HepG2 (cell line): ENCODE results near the gene BEST2. TPM values are rescaled to one million over a fixed set of nuclear protein-coding genes. Genes with fewer than 3 reads are reported as not detected.

Source experiments
- ATF5 ChIP-seq: sonication (generic); formaldehyde crosslinking; IDR thresholded peaks from 2 replicates; pipeline ENCODE4 v1.4.0; 2020; ENCODE audit warnings: mild to moderate bottlenecking, low read depth, missing genetic modification reagents
- CAMTA2 ChIP-seq: sonication (generic); formaldehyde crosslinking; IDR thresholded peaks from 2 replicates; pipeline ENCODE4 v1.4.0; 2020; ENCODE audit warnings: mild to moderate bottlenecking, missing genetic modification reagents, borderline replicate concordance
- CREB1 ChIP-seq, 2 experiments: fragments of 450-650 bp in 1 of 2; IDR thresholded peaks; 2 replicates each; pipeline ENCODE4 v1.6.1; 2016 to 2017; ENCODE audit warnings: control low read depth in 1 of 2, mild to moderate bottlenecking in 1 of 2, missing compliant biosample characterization in 1 of 2, missing genetic modification characterization in 1 of 2
- CREM ChIP-seq, 2 experiments: sonication (generic) in 1 of 2; formaldehyde crosslinking in 1 of 2; IDR thresholded peaks; 2 replicates each; pipeline versions ENCODE4 v1.4.0 to v1.6.1; 2016 to 2020; ENCODE audit warnings: antibody characterized with exemption in 1 of 2, mild to moderate bottlenecking in 1 of 2, missing genetic modification reagents in 1 of 2
- DBP ChIP-seq: sonication (generic); formaldehyde crosslinking; IDR thresholded peaks from 2 replicates; pipeline ENCODE4 v1.4.0; 2020; ENCODE audit warnings: missing genetic modification reagents; ENCODE audit errors: not compliant biosample characterization
- FOSL2 ChIP-seq: sonication (generic); formaldehyde crosslinking; IDR thresholded peaks from 2 replicates; pipeline ENCODE4 v1.4.0; 2020; ENCODE audit warnings: missing genetic modification reagents
- KDM3A ChIP-seq: IDR thresholded peaks from 2 replicates; pipeline ENCODE4 v1.6.1; 2018; ENCODE audit warnings: low read depth, missing compliant biosample characterization
- MAX ChIP-seq: IDR thresholded peaks from 2 replicates; pipeline ENCODE4 v1.6.1; 2012; ENCODE audit warnings: inconsistent platforms
- PHF21A ChIP-seq: sonication (generic); formaldehyde crosslinking; IDR thresholded peaks from 2 replicates; pipeline ENCODE4 v1.5.0; 2020; ENCODE audit warnings: mild to moderate bottlenecking, missing genetic modification reagents
- POGZ ChIP-seq: sonication (generic); formaldehyde crosslinking; IDR thresholded peaks from 2 replicates; pipeline ENCODE4 v1.4.0; 2020; ENCODE audit warnings: mild to moderate bottlenecking, missing genetic modification reagents
- PRDM4 ChIP-seq: sonication (generic); formaldehyde crosslinking; IDR thresholded peaks from 2 replicates; pipeline ENCODE4 v1.9.0; 2021; ENCODE audit warnings: missing genetic modification reagents, borderline replicate concordance
- REL ChIP-seq: sonication (generic); formaldehyde crosslinking; conservative IDR thresholded peaks from 2 replicates; pipeline ENCODE4 v1.8.0; 2022; ENCODE audit warnings: mild to moderate bottlenecking, missing genetic modification reagents, moderate library complexity
- SIX1 ChIP-seq: sonication (generic); formaldehyde crosslinking; IDR thresholded peaks from 2 replicates; pipeline ENCODE4 v1.4.0; 2020; ENCODE audit warnings: missing genetic modification reagents, borderline replicate concordance
- SP2 ChIP-seq: sonication (generic); formaldehyde crosslinking; IDR thresholded peaks from 2 replicates; pipeline ENCODE4 v1.5.1; 2020; ENCODE audit warnings: mild to moderate bottlenecking, missing genetic modification reagents
- SP4 ChIP-seq: sonication (generic); formaldehyde crosslinking; IDR thresholded peaks from 2 replicates; pipeline ENCODE4 v1.8.1; 2023; ENCODE audit warnings: mild to moderate bottlenecking, missing genetic modification reagents
- ZFP62 ChIP-seq: sonication (generic); formaldehyde crosslinking; IDR thresholded peaks from 2 replicates; pipeline ENCODE4 v1.4.0; 2020; ENCODE audit warnings: missing genetic modification reagents
- ZNF343 ChIP-seq: sonication (generic); formaldehyde crosslinking; IDR thresholded peaks from 2 replicates; pipeline ENCODE4 v1.4.0; 2020; ENCODE audit warnings: mild to moderate bottlenecking, missing genetic modification reagents
- ZNF431 ChIP-seq: sonication (generic); formaldehyde crosslinking; IDR thresholded peaks from 2 replicates; pipeline ENCODE4 v1.9.0; 2022; ENCODE audit warnings: missing genetic modification reagents, low read depth, mild to moderate bottlenecking, borderline replicate concordance
- ZNF567 ChIP-seq: sonication (generic); formaldehyde crosslinking; IDR thresholded peaks from 2 replicates; pipeline ENCODE4 v1.8.1; 2023; ENCODE audit warnings: mild to moderate bottlenecking, missing genetic modification reagents, borderline replicate concordance
- ZNF678 ChIP-seq: sonication (generic); formaldehyde crosslinking; IDR thresholded peaks from 2 replicates; pipeline ENCODE4 v1.4.0; 2020; ENCODE audit warnings: mild to moderate bottlenecking, missing genetic modification reagents
- ZNF709 ChIP-seq: sonication (generic); formaldehyde crosslinking; IDR thresholded peaks from 2 replicates; pipeline ENCODE4 v1.5.0; 2020; ENCODE audit warnings: mild to moderate bottlenecking, missing genetic modification reagents
- polyA plus RNA-seq, 8 experiments: library from polyadenylated mRNA; depleted of rRNA in 3 of 8; stranded (reverse) in 7 of 8; unstranded in 1 of 8; fragments of >200 nt; fragmentation: Illumina TruSeq in 4 of 8; extraction: Trizol in 4 of 8; gene quantifications; 2 replicates each; pipeline versions ENCODE4 v1.2.1 to v1.2.3, GENCODE V29; 2011 to 2016; ENCODE audit warnings: low read depth in 4 of 8, missing spikeins in 1 of 8, mixed read lengths in 1 of 8; ENCODE audit not compliant: insufficient read depth in 1 of 8
- total RNA-seq, 5 experiments: library from RNA; depleted of rRNA; stranded (reverse); fragments of >200 nt; fragmentation: Illumina TruSeq; extraction: Trizol; gene quantifications; 2 replicates each; pipeline ENCODE4 v1.2.3, GENCODE V29; 2016; ENCODE audit warnings: low read depth in 1 of 5

Gene BEST2
- total and polyA plus RNA-seq, 2 of the 13 experiments (the other 11 are each of a cell fraction or from before 2014, with no cell fraction given): not detected

- TF ChIP-seq PRDM4 (CRISPR knock-in tag) (peak; percentile 63; the same call in 1 of the 2 replicates), SP2 (CRISPR knock-in tag) (no peak), DBP (CRISPR knock-in tag) (no peak), ZNF678 (peak; percentile 62; the same call in 1 of the 2 replicates), REL (CRISPR knock-in tag) (0 out of 2 replicates have a peak, but pooled peaks have one; percentile 77), PHF21A (CRISPR knock-in tag) (0 out of 2 replicates have a peak, but pooled peaks have one; percentile 14), MAX (peak; percentile 91), SIX1 (no peak; the same call in 1 of the 2 replicates), CAMTA2 (CRISPR knock-in tag) (0 out of 2 replicates have a peak, but pooled peaks have one; percentile 91), CREB1 (IDR thresholded peaks at IDR 0.05) (peak; percentile 88), CREB1 (CRISPR knock-in tag; IDR thresholded peaks at IDR 0.05) (peak; percentile 91), ATF5 (peak; percentile 87; the same call in 1 of the 2 replicates), ZNF431 (0 out of 2 replicates have a peak, but pooled peaks have one; percentile 58), CREM (IDR thresholded peaks at IDR 0.05) (peak; percentile 90), CREM (CRISPR knock-in tag; IDR thresholded peaks at IDR 0.05) (no peak), ZNF709 (CRISPR knock-in tag) (peak; percentile 83; the same call in 1 of the 2 replicates), SP4 (CRISPR knock-in tag) (peak; percentile 90), POGZ (CRISPR knock-in tag) (peak; percentile 66), FOSL2 (CRISPR knock-in tag) (peak; percentile 61), ZNF567 (no peak), ZFP62 (CRISPR knock-in tag) (no peak), ZNF343 (peak; percentile 89; the same call in 1 of the 2 replicates), KDM3A (CRISPR knock-in tag) (peak; percentile 60; the same call in 1 of the 2 replicates)
Measured at GRCh38 chr19:12806242-12807081, 54.9 kb downstream of the BEST2 start, which contains the start of gene RNASEH2A (continued).
